ENCODE measurements around the gene HTR2A.
"Not testable (repeated sequence)": the region's sequence is repeated elsewhere in the genome, so short reads cannot be mapped to it uniquely, and the experiment has no call there.

The HTR2A gene

GRCh38 chr13:46817838-46818476, 78.9 kb downstream of the HTR2A start:
- no peak for DNase-seq (ENCODE audit: extremely low read depth, low read depth)
- TF ChIP-seq, protein P1, sequence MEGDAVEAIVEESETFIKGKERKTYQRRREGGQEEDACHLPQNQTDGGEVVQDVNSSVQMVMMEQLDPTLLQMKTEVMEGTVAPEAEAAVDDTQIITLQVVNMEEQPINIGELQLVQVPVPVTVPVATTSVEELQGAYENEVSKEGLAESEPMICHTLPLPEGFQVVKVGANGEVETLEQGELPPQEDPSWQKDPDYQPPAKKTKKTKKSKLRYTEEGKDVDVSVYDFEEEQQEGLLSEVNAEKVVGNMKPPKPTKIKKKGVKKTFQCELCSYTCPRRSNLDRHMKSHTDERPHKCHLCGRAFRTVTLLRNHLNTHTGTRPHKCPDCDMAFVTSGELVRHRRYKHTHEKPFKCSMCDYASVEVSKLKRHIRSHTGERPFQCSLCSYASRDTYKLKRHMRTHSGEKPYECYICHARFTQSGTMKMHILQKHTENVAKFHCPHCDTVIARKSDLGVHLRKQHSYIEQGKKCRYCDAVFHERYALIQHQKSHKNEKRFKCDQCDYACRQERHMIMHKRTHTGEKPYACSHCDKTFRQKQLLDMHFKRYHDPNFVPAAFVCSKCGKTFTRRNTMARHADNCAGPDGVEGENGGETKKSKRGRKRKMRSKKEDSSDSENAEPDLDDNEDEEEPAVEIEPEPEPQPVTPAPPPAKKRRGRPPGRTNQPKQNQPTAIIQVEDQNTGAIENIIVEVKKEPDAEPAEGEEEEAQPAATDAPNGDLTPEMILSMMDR (IDR thresholded peaks at IDR 0.05; ENCODE audit: low read depth, low read length) = no peak

DNA sequence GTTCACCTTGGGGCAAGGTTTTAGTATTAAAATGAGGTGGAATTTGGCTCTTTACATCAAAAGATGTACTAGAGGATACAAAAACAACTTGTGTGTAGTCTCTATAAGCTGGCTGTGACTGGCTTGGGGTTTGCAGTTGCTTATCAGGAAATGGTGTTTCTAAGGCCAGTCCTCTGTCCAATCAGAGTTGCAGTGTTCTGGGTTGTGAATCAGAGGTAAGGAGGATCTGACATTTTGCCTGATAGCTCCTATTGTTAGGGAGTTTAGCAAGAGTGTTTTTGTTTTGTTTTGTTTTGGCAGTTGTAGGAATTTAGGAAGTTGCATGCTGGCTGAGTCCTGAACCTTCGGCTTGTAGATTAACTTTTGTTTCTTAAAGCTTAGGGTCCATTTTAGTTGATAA, 79.8 kb downstream of the HTR2A start:
- no peak for DNase-seq (ENCODE audit: extremely low read depth, low read depth)
- TF ChIP-seq, protein P1 (IDR thresholded peaks at IDR 0.05; ENCODE audit: low read depth, low read length) = no peak

DNA sequence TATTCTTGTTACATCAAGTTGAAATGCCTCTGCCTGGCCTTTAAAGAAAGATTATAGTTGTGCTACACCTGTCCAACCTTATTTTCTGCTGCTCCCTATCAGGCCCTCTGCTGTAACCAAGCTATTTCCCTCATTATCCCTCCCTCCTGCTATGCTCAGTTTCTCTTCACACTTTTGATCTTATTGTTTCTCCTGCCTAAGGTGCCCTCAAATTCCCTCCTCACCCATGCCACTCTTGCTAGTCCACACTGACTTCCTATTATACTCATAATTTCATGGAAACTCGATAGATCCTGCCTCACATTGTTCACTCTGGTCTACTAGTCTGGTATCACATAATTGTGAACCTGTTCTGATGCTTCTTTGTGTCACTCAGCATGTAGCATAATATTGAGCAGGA, 80.5 kb downstream of the HTR2A start:
- TF ChIP-seq, protein P1 (IDR thresholded peaks at IDR 0.05; ENCODE audit: low read depth, low read length) = no peak

GRCh38 chr13:46812301-46812797, 84.5 kb downstream of the HTR2A start:
- TF ChIP-seq, protein P1 (IDR thresholded peaks at IDR 0.05; ENCODE audit: low read depth, low read length) = no peak
- DNase-seq (ENCODE audit: extremely low read depth, low read depth) = no peak

More for the DNA sequence above, 80.5 kb downstream of the HTR2A start:
- DNase-seq (ENCODE audit: extremely low read depth, low read depth) = no peak

DNA sequence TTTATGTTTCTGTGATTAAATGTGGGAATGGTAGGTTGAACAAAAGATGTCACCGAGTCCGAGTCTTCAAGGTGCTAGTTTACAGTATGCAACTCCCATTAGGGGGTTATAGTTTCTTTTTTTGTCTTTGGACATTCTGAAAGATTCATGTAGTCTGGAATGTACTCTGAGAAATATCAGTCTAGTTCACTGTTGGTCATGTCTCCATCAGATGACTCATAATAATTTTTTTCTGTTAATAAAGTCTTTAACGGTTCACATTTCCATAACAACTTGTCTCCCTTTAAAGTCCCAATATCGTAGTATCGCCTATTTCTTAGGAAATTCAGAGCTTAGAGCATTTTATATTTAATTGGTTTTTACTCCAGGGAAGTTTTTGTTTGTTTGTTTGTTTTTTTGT, 86.4 kb downstream of the HTR2A start:
- no peak for DNase-seq (ENCODE audit: extremely low read depth, low read depth)
- TF ChIP-seq, protein P1 (IDR thresholded peaks at IDR 0.05; ENCODE audit: low read depth, low read length) = no peak

DNA sequence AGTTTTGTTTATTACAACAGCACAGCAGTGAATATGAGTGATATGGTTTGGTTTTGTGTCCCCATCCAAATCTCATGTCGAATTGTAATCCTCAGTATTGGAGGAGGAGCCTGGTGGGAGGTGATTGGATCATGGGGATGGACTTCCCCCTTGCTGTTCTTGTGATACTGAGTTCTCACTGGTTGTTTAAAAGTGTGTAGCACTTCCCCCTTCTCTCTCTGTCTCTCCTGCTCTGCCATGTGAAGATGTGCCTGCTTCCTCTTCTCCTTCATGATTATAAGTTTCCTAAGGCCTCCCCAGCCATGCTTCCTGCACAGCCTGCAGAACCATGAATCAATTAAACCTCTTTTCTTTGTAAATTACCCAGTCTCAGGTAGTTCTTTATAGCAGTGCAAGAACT, 91.9 kb downstream of the HTR2A start:
- DNase-seq (ENCODE audit: extremely low read depth, low read depth) = not testable (repeated sequence)

- DNase-seq (ENCODE audit: extremely low read depth, low read depth) = no peak
Observed at GRCh38 chr13:46804391-46804815, 92.5 kb downstream of the HTR2A start.

More at GRCh38 chr13:46804391-46804815, 92.5 kb downstream of the HTR2A start:
- TF ChIP-seq, protein P1 (IDR thresholded peaks at IDR 0.05; ENCODE audit: low read depth, low read length) = no peak
